ENCODE measurements around the gene C3orf22. TPM values are rescaled to one million over a fixed set of nuclear protein-coding genes. Genes with fewer than 3 reads are reported as not detected.
"Not testable (repeated sequence)": the region's sequence is repeated elsewhere in the genome, so short reads cannot be mapped to it uniquely, and the experiment has no call there.

C3orf22 gene
- total RNA-seq, 5 donors from 2014 or later (not counting 1 experiment from before 2014, with no cell fraction given) = not detected

- 31% methylated on average over 2 of the region's 5 CpGs for WGBS (ENCODE audit: insufficient coverage)
- H3K36me3 ChIP-seq (ENCODE audit: control insufficient read depth in 2 of 2, extremely low read depth in 1 of 2, insufficient read depth in 1 of 2, low read length in 1 of 2); POLR2A ChIA-PET; DNase-seq; H3K4me1 Mint-ChIP-seq; H3K4me1 ChIP-seq (ENCODE audit: control insufficient read depth in 1 of 2, extremely low read depth in 1 of 2, insufficient read depth in 2 of 2, low read length in 2 of 2); H3K4me3 Mint-ChIP-seq; H3K27me3 ChIP-seq (replicated peaks in 1 of 2; ENCODE audit: control insufficient read depth in 2 of 2, extremely low read depth in 1 of 2, insufficient read depth in 2 of 2, low read length in 1 of 2); CTCF ChIA-PET; H3K36me3 Mint-ChIP-seq; H3K4me3 ChIP-seq (ENCODE audit: control insufficient read depth in 1 of 2, extremely low read depth in 1 of 2, low read length in 1 of 2); H3K9me3 ChIP-seq; H3K27ac ChIP-seq (ENCODE audit: low read length); ATAC-seq (replicated peaks in 1 of 4); H3K27ac Mint-ChIP-seq: not testable (repeated sequence)
- peaks cover 4 to 11% of the 10 kb centered on the region in 2 donors for H3K27me3 Mint-ChIP-seq
- H3K9me3 Mint-ChIP-seq = peaks cover 7 to 26% (median 9%) of the 10 kb centered on the region in 3 donors
Measured at GRCh38 chr3:126591515-126591914, 32.8 kb upstream of the C3orf22 start.

DNA sequence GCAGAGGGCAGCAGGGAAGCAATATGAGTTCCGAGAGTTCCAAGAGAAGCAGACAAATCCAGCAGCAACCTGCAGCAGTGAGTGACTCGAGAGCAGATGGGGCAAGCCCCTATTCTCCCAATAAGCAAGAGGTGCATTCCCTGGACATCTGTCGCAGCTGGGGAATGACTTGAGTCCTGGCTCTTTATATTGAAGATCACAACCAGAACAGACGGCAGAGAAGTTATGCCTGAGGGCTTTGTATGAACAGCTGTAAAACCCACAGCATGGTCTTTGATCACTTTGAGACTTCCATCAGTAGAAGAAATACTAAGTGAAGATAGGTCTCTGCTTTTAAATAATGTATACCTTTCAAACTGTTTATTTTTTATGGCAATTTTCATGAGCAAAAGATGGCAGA, 23.6 kb upstream of the C3orf22 start:
- no peaks in the 10 kb centered on the region for H3K36me3 Mint-ChIP-seq
- H3K27ac Mint-ChIP-seq = no peak overlapping the region
- POLR2A ChIA-PET = no interaction called here
- ATAC-seq (replicated peaks in 1 of 4) (no peak), DNase-seq (no peak)
- CTCF ChIA-PET = no interaction called here
- Histone ChIP-seq H3K27ac (ENCODE audit: low read length) (no peak overlapping the region), H3K4me3 (ENCODE audit: control insufficient read depth in 1 of 2, extremely low read depth in 1 of 2, low read length in 1 of 2) (no peak overlapping the region), H3K27me3 (replicated peaks in 1 of 2; ENCODE audit: control insufficient read depth in 2 of 2, extremely low read depth in 1 of 2, insufficient read depth in 2 of 2, low read length in 1 of 2) (peaks cover 0 to 17% of the 10 kb centered on the region in 2 experiments), H3K9me3 (no peaks in the 10 kb centered on the region), H3K4me1 (ENCODE audit: control insufficient read depth in 1 of 2, extremely low read depth in 1 of 2, insufficient read depth in 2 of 2, low read length in 2 of 2) (no peaks in the 10 kb centered on the region), H3K36me3 (ENCODE audit: control insufficient read depth in 2 of 2, extremely low read depth in 1 of 2, insufficient read depth in 1 of 2, low read length in 1 of 2) (no peaks in the 10 kb centered on the region)
- 90% methylated on average over 1 of the region's 4 CpGs for WGBS (ENCODE audit: insufficient coverage)
- H3K27me3 Mint-ChIP-seq = peaks cover 10 to 14% of the 10 kb centered on the region in 2 donors
- no peaks in the 10 kb centered on the region for H3K4me1 Mint-ChIP-seq
- H3K9me3 Mint-ChIP-seq = no peaks in the 10 kb centered on the region
- H3K4me3 Mint-ChIP-seq = no peak overlapping the region

DNA sequence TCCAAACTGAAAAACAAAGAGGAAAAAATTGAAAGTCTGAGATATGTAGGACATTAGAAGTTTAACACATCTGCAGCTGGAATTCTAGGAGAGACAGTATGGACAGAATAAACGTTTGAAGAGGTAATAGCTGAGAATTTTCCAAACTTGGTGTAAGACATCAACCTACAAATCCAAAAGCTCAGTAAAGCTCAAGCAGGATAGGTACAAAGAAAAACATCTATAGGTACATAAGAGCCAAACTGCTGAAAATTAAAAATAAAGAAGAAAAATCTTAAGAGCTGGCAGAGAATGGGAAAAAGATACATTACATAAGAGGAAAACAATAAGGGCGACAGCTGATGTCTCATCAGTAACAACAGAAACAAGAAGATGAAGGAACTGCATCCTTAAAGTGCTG, 22.8 kb upstream of the C3orf22 start:
- Histone ChIP-seq H3K9me3 (no peaks in the 10 kb centered on the region), H3K27me3 (replicated peaks in 1 of 2; ENCODE audit: control insufficient read depth in 2 of 2, extremely low read depth in 1 of 2, insufficient read depth in 2 of 2, low read length in 1 of 2) (peaks cover 0 to 20% of the 10 kb centered on the region in 2 experiments), H3K27ac (ENCODE audit: low read length) (no peak overlapping the region), H3K36me3 (ENCODE audit: control insufficient read depth in 2 of 2, extremely low read depth in 1 of 2, insufficient read depth in 1 of 2, low read length in 1 of 2) (no peaks in the 10 kb centered on the region), H3K4me3 (ENCODE audit: control insufficient read depth in 1 of 2, extremely low read depth in 1 of 2, low read length in 1 of 2) (no peak overlapping the region), H3K4me1 (ENCODE audit: control insufficient read depth in 1 of 2, extremely low read depth in 1 of 2, insufficient read depth in 2 of 2, low read length in 2 of 2) (no peaks in the 10 kb centered on the region)
- no peaks in the 10 kb centered on the region for H3K9me3 Mint-ChIP-seq
- H3K4me3 Mint-ChIP-seq = no peak overlapping the region
- H3K36me3 Mint-ChIP-seq = no peaks in the 10 kb centered on the region
- H3K4me1 Mint-ChIP-seq = no peaks in the 10 kb centered on the region
- WGBS (ENCODE audit: insufficient coverage) = no CpG with 5 or more reads among the region's 2 CpGs
- H3K27me3 Mint-ChIP-seq = peaks cover 10 to 19% of the 10 kb centered on the region in 2 donors
- POLR2A ChIA-PET = no interaction called here
- no peak overlapping the region for H3K27ac Mint-ChIP-seq
- no peak for DNase-seq
- ATAC-seq (replicated peaks in 1 of 4) = no peak
- CTCF ChIA-PET = no interaction called here

- H3K36me3 Mint-ChIP-seq = no peaks in the 10 kb centered on the region
- peaks cover 10 to 24% of the 10 kb centered on the region in 2 donors for H3K27me3 Mint-ChIP-seq
- no peaks in the 10 kb centered on the region for H3K36me3 ChIP-seq (ENCODE audit: control insufficient read depth in 2 of 2, extremely low read depth in 1 of 2, insufficient read depth in 1 of 2, low read length in 1 of 2)
- DNase-seq (no peak), ATAC-seq (replicated peaks in 1 of 4) (no peak)
- WGBS (ENCODE audit: insufficient coverage) = 100% methylated on average over 1 of the region's 5 CpGs
- H3K4me1 Mint-ChIP-seq = no peaks in the 10 kb centered on the region
- ChIA-PET CTCF (no interaction called here), POLR2A (no interaction called here)
- H3K27me3 ChIP-seq (replicated peaks in 1 of 2; ENCODE audit: control insufficient read depth in 2 of 2, extremely low read depth in 1 of 2, insufficient read depth in 2 of 2, low read length in 1 of 2) = peaks cover 0 to 20% of the 10 kb centered on the region in 2 experiments
- H3K4me3 Mint-ChIP-seq = no peak overlapping the region
- H3K4me3 ChIP-seq (ENCODE audit: control insufficient read depth in 1 of 2, extremely low read depth in 1 of 2, low read length in 1 of 2) = no peak overlapping the region
- H3K27ac Mint-ChIP-seq = no peak overlapping the region
- H3K4me1 ChIP-seq (ENCODE audit: control insufficient read depth in 1 of 2, extremely low read depth in 1 of 2, insufficient read depth in 2 of 2, low read length in 2 of 2) = no peaks in the 10 kb centered on the region
- H3K9me3 Mint-ChIP-seq = no peaks in the 10 kb centered on the region
- no peak overlapping the region for H3K27ac ChIP-seq (ENCODE audit: low read length)
- H3K9me3 ChIP-seq = no peaks in the 10 kb centered on the region
Measured at GRCh38 chr3:126580746-126581145, 22.0 kb upstream of the C3orf22 start.

DNA sequence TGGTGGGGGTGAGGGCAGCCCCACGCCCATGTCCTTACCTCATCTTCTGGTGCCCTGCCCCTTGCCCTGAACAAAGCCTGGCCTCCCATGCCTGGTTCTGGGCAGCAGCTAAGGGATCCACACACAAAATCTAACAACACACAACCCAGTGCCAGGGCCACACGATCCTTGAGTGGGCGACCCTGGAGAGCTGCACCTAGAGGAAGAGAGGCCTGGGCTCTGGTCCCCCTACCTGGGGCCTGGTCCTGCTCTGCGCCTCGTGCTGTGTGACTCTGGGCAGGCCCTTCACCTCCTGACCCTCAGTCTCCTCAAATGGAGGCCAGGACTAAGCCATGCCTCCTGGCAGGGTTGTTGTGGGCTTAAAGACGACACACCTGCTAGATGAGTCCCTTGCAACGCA, 20.0 kb upstream of the C3orf22 start:
- Mint-ChIP-seq H3K9me3 (no peaks in the 10 kb centered on the region), H3K4me3 (no peak overlapping the region), H3K27ac (no peak overlapping the region), H3K36me3 (no peaks in the 10 kb centered on the region), H3K27me3 (peaks cover 7 to 34% of the 10 kb centered on the region in 2 donors), H3K4me1 (no peaks in the 10 kb centered on the region)
- Histone ChIP-seq H3K9me3 (no peaks in the 10 kb centered on the region), H3K27me3 (replicated peaks in 1 of 2; ENCODE audit: control insufficient read depth in 2 of 2, extremely low read depth in 1 of 2, insufficient read depth in 2 of 2, low read length in 1 of 2) (peaks cover 0 to 21% of the 10 kb centered on the region in 2 experiments), H3K4me1 (ENCODE audit: control insufficient read depth in 1 of 2, extremely low read depth in 1 of 2, insufficient read depth in 2 of 2, low read length in 2 of 2) (no peaks in the 10 kb centered on the region), H3K4me3 (ENCODE audit: control insufficient read depth in 1 of 2, extremely low read depth in 1 of 2, low read length in 1 of 2) (no peak overlapping the region), H3K27ac (ENCODE audit: low read length) (no peak overlapping the region), H3K36me3 (ENCODE audit: control insufficient read depth in 2 of 2, extremely low read depth in 1 of 2, insufficient read depth in 1 of 2, low read length in 1 of 2) (no peaks in the 10 kb centered on the region)
- ChIA-PET POLR2A (no interaction called here), CTCF (no interaction called here)
- ATAC-seq (replicated peaks in 1 of 4) (no peak), DNase-seq (no peak)
- WGBS (ENCODE audit: insufficient coverage) = 92% methylated on average over 2 of the region's 7 CpGs

DNA sequence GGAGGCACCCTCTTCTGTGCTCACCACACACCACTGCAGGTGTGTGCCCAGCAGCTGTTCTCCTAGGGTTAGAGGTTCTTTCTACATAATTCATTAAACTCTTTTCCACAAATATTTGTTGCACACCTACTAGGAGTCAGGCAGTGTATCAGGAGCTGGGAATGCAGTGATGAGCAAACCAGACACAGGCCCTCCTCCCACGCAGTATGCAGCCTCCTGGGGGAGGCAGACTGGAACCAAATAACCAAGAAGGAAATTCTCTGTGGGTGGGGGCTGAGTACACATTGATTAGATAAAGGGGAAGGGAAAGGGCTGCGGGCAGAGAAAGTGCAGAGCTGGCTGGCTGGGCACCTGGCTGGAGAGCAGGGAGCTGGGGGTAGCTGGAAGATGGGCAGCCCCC, 18.5 kb upstream of the C3orf22 start:
- H3K4me1 ChIP-seq (ENCODE audit: control insufficient read depth in 1 of 2, extremely low read depth in 1 of 2, insufficient read depth in 2 of 2, low read length in 2 of 2) = no peaks in the 10 kb centered on the region
- no peak overlapping the region for H3K4me3 ChIP-seq (ENCODE audit: control insufficient read depth in 1 of 2, extremely low read depth in 1 of 2, low read length in 1 of 2)
- Mint-ChIP-seq H3K36me3 (no peaks in the 10 kb centered on the region), H3K4me3 (no peak overlapping the region), H3K4me1 (no peaks in the 10 kb centered on the region), H3K27me3 (peaks cover 6 to 40% of the 10 kb centered on the region in 2 donors), H3K27ac (no peak overlapping the region), H3K9me3 (no peaks in the 10 kb centered on the region)
- POLR2A ChIA-PET = no interaction called here
- H3K9me3 ChIP-seq = no peaks in the 10 kb centered on the region
- H3K36me3 ChIP-seq (ENCODE audit: control insufficient read depth in 2 of 2, extremely low read depth in 1 of 2, insufficient read depth in 1 of 2, low read length in 1 of 2) = no peaks in the 10 kb centered on the region
- DNase-seq = no peak
- CTCF ChIA-PET = interaction anchor here in 1 of 2 donors (0.9 kb wide), 1 partner anchor 55 kb away, joined by 4 read pairs; no protein-coding TSS in a partner anchor
- peaks cover 0 to 30% of the 10 kb centered on the region in 2 experiments for H3K27me3 ChIP-seq (replicated peaks in 1 of 2; ENCODE audit: control insufficient read depth in 2 of 2, extremely low read depth in 1 of 2, insufficient read depth in 2 of 2, low read length in 1 of 2)
- ATAC-seq (replicated peaks in 1 of 4) = no peak
- 100% methylated on average over 1 of the region's 2 CpGs for WGBS (ENCODE audit: insufficient coverage)
- no peak overlapping the region for H3K27ac ChIP-seq (ENCODE audit: low read length)

- Histone ChIP-seq H3K36me3 (ENCODE audit: control insufficient read depth in 2 of 2, extremely low read depth in 1 of 2, insufficient read depth in 1 of 2, low read length in 1 of 2) (no peaks in the 10 kb centered on the region), H3K9me3 (no peaks in the 10 kb centered on the region), H3K27ac (ENCODE audit: low read length) (no peak overlapping the region), H3K27me3 (replicated peaks in 1 of 2; ENCODE audit: control insufficient read depth in 2 of 2, extremely low read depth in 1 of 2, insufficient read depth in 2 of 2, low read length in 1 of 2) (peaks cover 0 to 32% of the 10 kb centered on the region in 2 experiments), H3K4me3 (ENCODE audit: control insufficient read depth in 1 of 2, extremely low read depth in 1 of 2, low read length in 1 of 2) (no peak overlapping the region), H3K4me1 (ENCODE audit: control insufficient read depth in 1 of 2, extremely low read depth in 1 of 2, insufficient read depth in 2 of 2, low read length in 2 of 2) (no peaks in the 10 kb centered on the region)
- Mint-ChIP-seq H3K27ac (no peak overlapping the region), H3K9me3 (no peaks in the 10 kb centered on the region), H3K36me3 (no peaks in the 10 kb centered on the region), H3K4me3 (no peak overlapping the region), H3K27me3 (peaks cover 3 to 34% of the 10 kb centered on the region in 2 donors), H3K4me1 (no peaks in the 10 kb centered on the region)
- ATAC-seq (replicated peaks in 1 of 4) = no peak
- CTCF ChIA-PET = no interaction called here
- 90% methylated on average over 12 of the region's 15 CpGs for WGBS (ENCODE audit: insufficient coverage)
- POLR2A ChIA-PET = no interaction called here
- DNase-seq = no peak
Measured at GRCh38 chr3:126573492-126574117, 14.9 kb upstream of the C3orf22 start.

All from T-cell (primary cell).